ENCODE data around the gene BMP7. TPM values are rescaled to one million over a fixed set of nuclear protein-coding genes. Genes with fewer than 3 reads are reported as not detected.
"Not testable (repeated sequence)": the region's sequence is repeated elsewhere in the genome, so short reads cannot be mapped to it uniquely, and the experiment has no call there.

BMP7 gene
- total RNA-seq, 2 experiments from 2014 or later, result not detected

- CTCF ChIA-PET, result no interaction called here
- Mint-ChIP-seq H3K27me3 (peaks cover 40% of the 10 kb centered on the region), H3K4me1 (ENCODE audit: low read depth) (peaks cover 4% of the 10 kb centered on the region), H3K27ac (no peak overlapping the region), H3K4me3 (no peak overlapping the region), H3K9me3 (no peaks in the 10 kb centered on the region), H3K36me3 (no peaks in the 10 kb centered on the region)
- DNase-seq, result no peak
- POLR2A ChIA-PET, result no interaction called here
- intact Hi-C loops (cut with micrococcal nuclease), result no loop called here
Observed at GRCh38 chr20:57270204-57270984, 4.0 kb upstream of the BMP7 start.

- Mint-ChIP-seq H3K36me3 (no peaks in the 10 kb centered on the region), H3K9me3 (no peaks in the 10 kb centered on the region), H3K4me3 (no peak overlapping the region), H3K27ac (no peak overlapping the region), H3K4me1 (ENCODE audit: low read depth) (peaks cover 4% of the 10 kb centered on the region), H3K27me3 (peaks cover 38% of the 10 kb centered on the region)
- ChIA-PET POLR2A (no interaction called here), CTCF (no interaction called here)
- no peak for DNase-seq
- intact Hi-C loops (cut with micrococcal nuclease), result no loop called here
Observed at GRCh38 chr20:57269148-57269984, 2.9 kb upstream of the BMP7 start.

- CTCF ChIA-PET, result no interaction called here
- Mint-ChIP-seq H3K36me3 (no peaks in the 10 kb centered on the region), H3K27ac (no peak overlapping the region), H3K4me3 (no peak overlapping the region), H3K9me3 (no peaks in the 10 kb centered on the region), H3K4me1 (ENCODE audit: low read depth) (peaks cover 4% of the 10 kb centered on the region), H3K27me3 (peaks cover 46% of the 10 kb centered on the region)
- POLR2A ChIA-PET, result no interaction called here
- no peak for DNase-seq
- intact Hi-C loops (cut with micrococcal nuclease), result no loop called here
Observed at GRCh38 chr20:57268399-57269076, 2.1 kb upstream of the BMP7 start.

GRCh38 chr20:57267158-57267821, 849 bp upstream of the BMP7 start:
- intact Hi-C loops (cut with micrococcal nuclease), result no loop called here
- Mint-ChIP-seq H3K27me3 (peaks cover 50% of the 10 kb centered on the region), H3K36me3 (no peaks in the 10 kb centered on the region), H3K4me3 (no peak overlapping the region), H3K27ac (no peak overlapping the region), H3K9me3 (no peaks in the 10 kb centered on the region), H3K4me1 (ENCODE audit: low read depth) (peaks cover 4% of the 10 kb centered on the region)
- CTCF ChIA-PET, result no interaction called here
- POLR2A ChIA-PET, result no interaction called here
- DNase-seq, result no peak

DNA sequence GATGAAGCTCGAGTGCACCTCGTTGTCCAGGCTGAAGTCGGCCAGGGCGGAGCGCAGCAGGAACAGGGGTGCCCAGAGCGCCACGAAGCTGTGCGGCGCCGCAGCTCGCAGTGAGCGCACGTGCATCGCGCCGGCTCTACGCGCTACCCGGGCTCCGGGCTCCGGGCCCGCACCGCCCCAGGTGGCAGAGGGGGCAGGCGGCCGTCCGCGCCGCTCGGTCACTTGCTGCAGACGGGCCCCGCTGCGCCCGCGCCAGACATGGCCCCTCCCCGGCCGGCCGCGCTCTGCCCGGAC, 497 bp downstream of the BMP7 start:
- Mint-ChIP-seq H3K9me3 (no peaks in the 10 kb centered on the region), H3K4me3 (no peak overlapping the region), H3K36me3 (no peaks in the 10 kb centered on the region), H3K4me1 (ENCODE audit: low read depth) (peaks cover 4% of the 10 kb centered on the region), H3K27ac (no peak overlapping the region), H3K27me3 (peaks cover 57% of the 10 kb centered on the region)
- ChIA-PET POLR2A (no interaction called here), CTCF (no interaction called here)
- intact Hi-C loops (cut with micrococcal nuclease), result no loop called here
- DNase-seq, result no peak

DNA sequence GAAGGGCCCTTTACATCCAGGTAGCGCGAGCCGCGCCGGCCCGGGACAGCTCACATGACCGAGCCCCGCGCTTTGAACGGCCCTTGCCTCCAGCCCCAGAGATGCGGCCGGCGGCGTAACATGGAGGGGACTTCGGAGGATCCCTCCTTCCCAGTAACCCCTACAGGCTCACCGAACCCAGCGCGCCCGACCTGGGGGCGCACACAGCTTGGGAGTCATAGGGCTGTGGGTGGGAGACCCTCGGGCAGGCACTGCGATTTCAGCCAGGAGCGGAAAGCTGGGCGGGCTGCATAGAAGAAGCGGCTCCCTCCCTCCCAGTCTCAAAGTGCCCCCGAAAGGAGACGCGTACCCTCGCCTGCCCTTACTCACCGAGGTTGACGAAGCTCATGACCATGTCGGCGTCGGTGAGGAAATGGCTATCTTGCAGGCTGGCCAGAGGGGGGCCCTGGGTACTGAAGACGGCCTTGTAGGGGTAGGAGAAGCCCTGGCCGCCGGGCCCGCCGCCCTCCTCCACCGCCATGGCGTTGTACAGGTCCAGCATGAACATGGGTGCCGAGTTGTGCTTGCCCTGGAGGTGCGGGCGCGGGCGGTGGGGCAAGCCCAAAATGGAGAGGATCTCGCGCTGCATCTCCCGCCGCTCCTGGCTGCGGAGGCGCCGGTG, 975 bp downstream of the BMP7 start:
- no peak for DNase-seq
- intact Hi-C loops (cut with micrococcal nuclease), result no loop called here
- no peaks in the 10 kb centered on the region for H3K9me3 Mint-ChIP-seq
- H3K27me3 Mint-ChIP-seq, result peaks cover 61% of the 10 kb centered on the region
- H3K4me1 Mint-ChIP-seq (ENCODE audit: low read depth), result peaks cover 4% of the 10 kb centered on the region
- ChIA-PET POLR2A (no interaction called here), CTCF (no interaction called here)
- no peaks in the 10 kb centered on the region for H3K36me3 Mint-ChIP-seq
- no peak overlapping the region for H3K27ac Mint-ChIP-seq
- no peak overlapping the region for H3K4me3 Mint-ChIP-seq

GRCh38 chr20:57264908-57265335, 1.5 kb downstream of the BMP7 start:
- POLR2A ChIA-PET; H3K36me3 Mint-ChIP-seq; intact Hi-C loops (cut with micrococcal nuclease); H3K4me3 Mint-ChIP-seq; H3K27ac Mint-ChIP-seq; DNase-seq; H3K9me3 Mint-ChIP-seq; H3K4me1 Mint-ChIP-seq (ENCODE audit: low read depth); CTCF ChIA-PET: not testable (repeated sequence)
- peaks cover 62% of the 10 kb centered on the region for H3K27me3 Mint-ChIP-seq

DNA sequence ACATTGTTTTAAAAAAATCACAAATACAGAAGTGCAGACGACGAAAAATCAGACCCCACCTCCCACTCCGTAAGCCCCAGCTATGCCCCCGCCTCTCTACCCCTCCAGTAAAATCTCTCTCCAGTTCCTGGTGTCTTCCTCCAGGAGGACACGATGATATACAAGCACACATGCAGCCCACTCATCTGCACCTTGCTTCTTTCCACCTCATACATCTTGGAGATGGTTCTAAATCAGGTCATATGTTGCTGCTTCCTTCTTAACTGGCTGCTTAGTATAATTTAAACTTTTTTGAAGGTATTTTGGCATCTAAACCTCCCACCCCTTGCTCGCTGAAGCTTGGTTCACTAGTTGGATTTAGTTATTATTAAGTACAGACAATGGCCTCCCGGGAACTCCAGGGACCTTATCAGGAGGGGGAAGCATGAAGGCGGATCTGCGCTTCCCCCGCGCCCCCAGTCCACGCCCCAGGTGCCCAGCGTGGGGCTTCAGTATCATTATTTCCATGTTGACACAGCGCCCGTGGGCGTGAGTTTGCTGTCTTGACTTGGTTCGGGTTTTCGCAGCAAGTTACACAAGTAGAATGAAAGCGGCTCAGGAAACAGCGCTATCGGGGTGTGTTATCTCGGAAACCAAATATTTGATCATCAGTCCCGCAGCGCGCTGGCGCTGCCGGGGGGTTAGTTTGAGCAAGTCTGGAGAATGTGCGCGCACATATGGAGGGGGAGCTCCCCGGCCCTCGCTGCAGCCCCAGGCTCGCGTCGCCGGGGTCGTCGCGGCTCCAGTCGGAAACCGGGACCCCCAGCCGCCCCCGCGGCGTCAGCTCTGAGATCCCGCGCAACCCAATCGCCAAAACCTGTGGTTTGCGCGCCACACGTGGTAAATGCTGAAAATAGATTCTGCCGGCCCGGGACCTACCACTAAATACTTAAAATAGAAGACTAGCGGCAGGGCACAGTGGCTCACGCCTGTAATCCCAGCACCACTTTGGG, 2.3 kb downstream of the BMP7 start:
- Mint-ChIP-seq H3K4me3 (no peak overlapping the region), H3K9me3 (no peaks in the 10 kb centered on the region), H3K27ac (no peak overlapping the region), H3K27me3 (peaks cover 60% of the 10 kb centered on the region), H3K36me3 (no peaks in the 10 kb centered on the region), H3K4me1 (ENCODE audit: low read depth) (peaks cover 4% of the 10 kb centered on the region)
- intact Hi-C loops (cut with micrococcal nuclease), result no loop called here
- CTCF ChIA-PET, result no interaction called here
- POLR2A ChIA-PET, result no interaction called here
- peak; percentile 14 for DNase-seq

GRCh38 chr20:57262784-57263609, 3.4 kb downstream of the BMP7 start:
- Mint-ChIP-seq H3K4me3 (no peak overlapping the region), H3K9me3 (no peaks in the 10 kb centered on the region), H3K4me1 (ENCODE audit: low read depth) (peaks cover 4% of the 10 kb centered on the region), H3K27me3 (peaks cover 57% of the 10 kb centered on the region), H3K27ac (no peak overlapping the region), H3K36me3 (no peaks in the 10 kb centered on the region)
- POLR2A ChIA-PET, result no interaction called here
- intact Hi-C loops (cut with micrococcal nuclease), result no loop called here
- no peak for DNase-seq
- CTCF ChIA-PET, result no interaction called here

DNA sequence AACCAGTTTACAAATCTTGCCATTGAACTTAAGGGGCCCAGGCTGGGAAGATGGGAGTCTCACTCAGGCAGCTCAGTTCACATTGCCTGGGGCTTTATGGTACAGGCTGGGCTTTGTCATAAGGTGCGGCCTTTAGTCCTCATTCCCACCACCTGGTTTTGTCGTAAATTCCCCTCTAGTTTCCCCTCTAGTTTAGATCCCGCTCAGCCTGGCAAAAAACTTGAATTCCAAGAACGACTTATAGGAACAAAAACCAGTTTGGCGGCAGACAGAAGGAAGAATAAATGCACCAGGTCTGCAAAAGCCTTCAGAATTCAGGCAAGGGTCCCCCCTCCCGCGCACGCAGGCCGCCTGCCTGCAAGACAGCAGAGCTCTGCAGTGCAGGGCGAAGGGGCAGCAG, 4.1 kb downstream of the BMP7 start:
- intact Hi-C loops (cut with micrococcal nuclease), result no loop called here
- Mint-ChIP-seq H3K9me3 (no peaks in the 10 kb centered on the region), H3K4me1 (ENCODE audit: low read depth) (peaks cover 4% of the 10 kb centered on the region), H3K27me3 (peaks cover 54% of the 10 kb centered on the region), H3K4me3 (no peak overlapping the region), H3K36me3 (no peaks in the 10 kb centered on the region), H3K27ac (no peak overlapping the region)
- POLR2A ChIA-PET, result no interaction called here
- CTCF ChIA-PET, result no interaction called here
- DNase-seq, result no peak
